ENCODE data around the gene TMCO4. TPM values are rescaled to one million over a fixed set of nuclear protein-coding genes. Genes with fewer than 3 reads are reported as not detected.

The TMCO4 gene
- total and polyA plus RNA-seq, 2 donors (not counting 3 experiments of a cell fraction or from before 2014, with no cell fraction given) = 7.6 to 10.3 TPM

DNA sequence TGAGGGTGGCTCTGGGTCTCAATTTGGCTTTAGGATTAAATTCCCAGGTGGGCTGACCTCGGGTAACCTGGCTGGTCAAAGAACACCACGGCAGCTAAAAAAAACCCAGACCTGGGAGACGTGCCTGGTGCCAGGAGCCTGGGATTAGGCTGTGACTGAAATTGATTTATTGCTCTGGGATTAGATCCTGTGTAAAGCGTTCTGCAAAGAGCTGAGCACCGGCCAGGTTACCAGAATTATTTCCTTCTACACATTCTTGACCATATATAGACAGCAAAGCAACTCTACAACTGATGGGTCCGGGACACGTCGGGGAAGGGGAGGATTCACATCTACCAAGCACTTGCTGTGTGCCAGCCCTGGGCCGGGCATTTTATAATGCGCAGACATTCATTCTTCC is 45.2 kb downstream of the TMCO4 start:
- no TSS peak for BruUV-seq (replicated peaks)
- FAIRE-seq (no peak), DNase-seq (ENCODE audit: low read depth, low spot score) (no peak)
- peaks cover 2% of the 10 kb centered on the region for H3K4me1 ChIP-seq (ENCODE audit: control insufficient read depth, extremely low read depth, insufficient read depth, low read length)
- ChIA-PET CTCF (interaction anchor here (1.3 to 1.7 kb wide), 2 partner anchors 9 to 50 kb away, joined by 3 to 4 read pairs; no protein-coding TSS in a partner anchor), POLR2A (no interaction called here)
- no peaks in the 10 kb centered on the region for H3K9me3 ChIP-seq (replicated peaks; ENCODE audit: control insufficient read depth, insufficient read depth, low read length)
- intact Hi-C loops (cut with micrococcal nuclease) = no loop called here
- H3K36me3 ChIP-seq (ENCODE audit: control insufficient read depth in 2 of 2, extremely low read depth in 1 of 2, insufficient read depth in 2 of 2, low read length in 2 of 2) = no peaks in the 10 kb centered on the region
- no peak overlapping the region for H3K9ac ChIP-seq (replicated peaks; ENCODE audit: extremely low read depth, insufficient read depth, low read length)
- H4K20me1 ChIP-seq (replicated peaks; ENCODE audit: control insufficient read depth, extremely low read depth, insufficient read depth, low read length) = no peaks in the 10 kb centered on the region
- dilution Hi-C loops (cut with MboI; ENCODE audit: extremely low pct_ligation_motif_present, low sequenced_read_pairs) = no loop called here
- H3K4me2 ChIP-seq (ENCODE audit: insufficient read depth, low read length) = no peak overlapping the region
- TF ChIP-seq EZH2 (IDR thresholded peaks at IDR 0.05; ENCODE audit: borderline replicate concordance, low read depth, low read length, severe bottlenecking) = no peak
- TF ChIP-seq FOS (IDR thresholded peaks at IDR 0.05; ENCODE audit: borderline replicate concordance, insufficient read depth, low read length) = no peak
- TF ChIP-seq POLR2AphosphoS5 (IDR thresholded peaks at IDR 0.05; ENCODE audit: insufficient read depth, low read depth, low read length) = no peak
- TF ChIP-seq, protein P1, sequence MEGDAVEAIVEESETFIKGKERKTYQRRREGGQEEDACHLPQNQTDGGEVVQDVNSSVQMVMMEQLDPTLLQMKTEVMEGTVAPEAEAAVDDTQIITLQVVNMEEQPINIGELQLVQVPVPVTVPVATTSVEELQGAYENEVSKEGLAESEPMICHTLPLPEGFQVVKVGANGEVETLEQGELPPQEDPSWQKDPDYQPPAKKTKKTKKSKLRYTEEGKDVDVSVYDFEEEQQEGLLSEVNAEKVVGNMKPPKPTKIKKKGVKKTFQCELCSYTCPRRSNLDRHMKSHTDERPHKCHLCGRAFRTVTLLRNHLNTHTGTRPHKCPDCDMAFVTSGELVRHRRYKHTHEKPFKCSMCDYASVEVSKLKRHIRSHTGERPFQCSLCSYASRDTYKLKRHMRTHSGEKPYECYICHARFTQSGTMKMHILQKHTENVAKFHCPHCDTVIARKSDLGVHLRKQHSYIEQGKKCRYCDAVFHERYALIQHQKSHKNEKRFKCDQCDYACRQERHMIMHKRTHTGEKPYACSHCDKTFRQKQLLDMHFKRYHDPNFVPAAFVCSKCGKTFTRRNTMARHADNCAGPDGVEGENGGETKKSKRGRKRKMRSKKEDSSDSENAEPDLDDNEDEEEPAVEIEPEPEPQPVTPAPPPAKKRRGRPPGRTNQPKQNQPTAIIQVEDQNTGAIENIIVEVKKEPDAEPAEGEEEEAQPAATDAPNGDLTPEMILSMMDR (IDR thresholded peaks at IDR 0.05; ENCODE audit: extremely low read depth in 1 of 2, insufficient read depth in 1 of 2, low read depth in 1 of 2, low read length in 2 of 2) = no peak
- no peaks in the 10 kb centered on the region for H3K9me1 ChIP-seq (replicated peaks; ENCODE audit: control insufficient read depth, extremely low read depth, insufficient read depth, low read length)
- no peak overlapping the region for H3K27ac ChIP-seq (ENCODE audit: insufficient read depth, low read depth, low read length)
- H3K79me2 ChIP-seq (ENCODE audit: control insufficient read depth, insufficient read depth, low read length) = no peaks in the 10 kb centered on the region
- H3K4me3 ChIP-seq (replicated peaks in 1 of 3; ENCODE audit: insufficient read depth in 1 of 3, low read depth in 1 of 3, low read length in 3 of 3) = no peak overlapping the region
- no peaks in the 10 kb centered on the region for H3K27me3 ChIP-seq (ENCODE audit: control insufficient read depth in 2 of 2, insufficient read depth in 2 of 2, low read length in 2 of 2)
- H2AFZ ChIP-seq (ENCODE audit: low read depth, low read length) = no peak overlapping the region

DNA sequence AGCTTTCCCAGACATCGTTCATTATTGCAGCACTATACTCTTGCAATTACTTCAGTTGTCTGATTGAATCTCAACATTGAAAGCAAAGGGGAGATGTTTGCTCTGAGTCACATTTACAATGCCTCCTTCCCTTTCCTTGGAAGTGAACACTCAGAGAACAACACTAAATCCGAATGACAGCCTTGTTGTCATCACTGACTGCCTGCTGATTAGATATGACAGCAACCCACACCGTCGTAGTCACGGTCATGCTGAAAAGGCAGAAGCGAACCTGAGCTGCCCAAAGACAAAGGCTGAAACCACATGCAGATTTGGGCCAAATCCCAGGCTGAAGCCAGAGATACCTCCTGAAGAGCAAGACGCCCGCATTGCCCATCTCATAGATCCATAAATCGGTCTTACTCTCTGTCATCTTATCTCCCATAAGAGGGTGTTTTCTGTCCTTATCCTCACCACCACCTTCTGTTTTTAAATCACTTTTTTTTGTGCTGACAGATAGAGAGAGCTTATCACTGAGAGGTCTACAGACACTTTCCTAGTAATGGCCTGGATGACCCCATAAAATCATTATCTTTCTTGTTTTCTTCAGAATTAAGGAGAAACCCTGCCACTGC is 47.5 kb downstream of the TMCO4 start:
- intact Hi-C loops (cut with micrococcal nuclease) = no loop called here
- Histone ChIP-seq H2AFZ (ENCODE audit: low read depth, low read length) (no peak overlapping the region), H3K4me1 (ENCODE audit: control insufficient read depth, extremely low read depth, insufficient read depth, low read length) (peaks cover 2% of the 10 kb centered on the region), H3K9me1 (replicated peaks; ENCODE audit: control insufficient read depth, extremely low read depth, insufficient read depth, low read length) (no peaks in the 10 kb centered on the region), H3K9me3 (replicated peaks; ENCODE audit: control insufficient read depth, insufficient read depth, low read length) (no peaks in the 10 kb centered on the region), H3K4me3 (replicated peaks in 1 of 3; ENCODE audit: insufficient read depth in 1 of 3, low read depth in 1 of 3, low read length in 3 of 3) (no peak overlapping the region), H3K4me2 (ENCODE audit: insufficient read depth, low read length) (no peak overlapping the region), H3K79me2 (ENCODE audit: control insufficient read depth, insufficient read depth, low read length) (no peaks in the 10 kb centered on the region), H3K9ac (replicated peaks; ENCODE audit: extremely low read depth, insufficient read depth, low read length) (no peak overlapping the region), H3K27ac (ENCODE audit: insufficient read depth, low read depth, low read length) (no peak overlapping the region), H4K20me1 (replicated peaks; ENCODE audit: control insufficient read depth, extremely low read depth, insufficient read depth, low read length) (no peaks in the 10 kb centered on the region), H3K27me3 (ENCODE audit: control insufficient read depth in 2 of 2, insufficient read depth in 2 of 2, low read length in 2 of 2) (no peaks in the 10 kb centered on the region), H3K36me3 (ENCODE audit: control insufficient read depth in 2 of 2, extremely low read depth in 1 of 2, insufficient read depth in 2 of 2, low read length in 2 of 2) (no peaks in the 10 kb centered on the region)
- DNase-seq (ENCODE audit: low read depth, low spot score) (no peak), FAIRE-seq (no peak)
- TF ChIP-seq FOS (IDR thresholded peaks at IDR 0.05; ENCODE audit: borderline replicate concordance, insufficient read depth, low read length) (no peak), GATA2 (IDR thresholded peaks at IDR 0.05; ENCODE audit: insufficient read depth, insufficient read length, low read depth, low read length) (no peak), POLR2A (IDR thresholded peaks at IDR 0.05; ENCODE audit: low read depth, low read length) (no peak), MYC (IDR thresholded peaks at IDR 0.05; ENCODE audit: low read depth, low read length) (no peak), POLR2AphosphoS5 (IDR thresholded peaks at IDR 0.05; ENCODE audit: insufficient read depth, low read depth, low read length) (no peak), JUN (IDR thresholded peaks at IDR 0.05; ENCODE audit: borderline replicate concordance, insufficient read depth, insufficient read length, low read depth) (no peak), EZH2 (IDR thresholded peaks at IDR 0.05; ENCODE audit: borderline replicate concordance, low read depth, low read length, severe bottlenecking) (no peak)
- TF ChIP-seq, protein P2, sequence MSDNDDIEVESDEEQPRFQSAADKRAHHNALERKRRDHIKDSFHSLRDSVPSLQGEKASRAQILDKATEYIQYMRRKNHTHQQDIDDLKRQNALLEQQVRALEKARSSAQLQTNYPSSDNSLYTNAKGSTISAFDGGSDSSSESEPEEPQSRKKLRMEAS (IDR thresholded peaks at IDR 0.05; ENCODE audit: insufficient read depth, insufficient read length) = no peak
- TF ChIP-seq, protein P1 (IDR thresholded peaks at IDR 0.05; ENCODE audit: extremely low read depth in 1 of 2, insufficient read depth in 1 of 2, low read depth in 1 of 2, low read length in 2 of 2) = no peak
- ChIA-PET POLR2A (no interaction called here), CTCF (interaction anchor here (1.5 to 1.8 kb wide), 2 partner anchors 9 to 13 kb away, joined by 3 to 4 read pairs; no protein-coding TSS in a partner anchor)
- dilution Hi-C loops (cut with MboI; ENCODE audit: extremely low pct_ligation_motif_present, low sequenced_read_pairs) = no loop called here
- no TSS peak for BruUV-seq (replicated peaks)
